Neutrophil (primary cell): Measurements from ENCODE around the gene ARHGDIG.

Experiments used
- H3K27ac ChIP-seq: fragments of 200-600 bp; sonication (generic); 2 replicates; pipeline ENCODE4 v1.5.1; 2016; ENCODE audit warnings: mild to moderate bottlenecking, moderate library complexity
- H3K27me3 ChIP-seq: fragments of 200-600 bp; sonication (generic); 2 replicates; pipeline ENCODE4 v1.6.0; 2016; ENCODE audit warnings: mild to moderate bottlenecking
- H3K36me3 ChIP-seq: fragments of 200-600 bp; sonication (generic); 2 replicates; pipeline ENCODE4 v1.5.1; 2017
- H3K4me1 ChIP-seq, 2 experiments: fragments of 200-600 bp in 1 of 2; sonication (generic) in 1 of 2; 1 replicate in 1 of 2; 2 replicates in 1 of 2; pipeline versions ENCODE4 v1.5.1 to v1.6.1; 2013 to 2016; ENCODE audit warnings: low read depth in 1 of 2, low read length in 1 of 2, mild to moderate bottlenecking in 1 of 2, moderate library complexity in 1 of 2; ENCODE audit not compliant: control insufficient read depth in 1 of 2, insufficient read depth in 1 of 2
- H3K4me3 ChIP-seq, 2 experiments: fragments of 200-600 bp in 1 of 2; sonication (generic) in 1 of 2; 1 replicate in 1 of 2; 2 replicates in 1 of 2; pipeline ENCODE4 v1.5.1; 2013 to 2016; ENCODE audit warnings: low read depth in 1 of 2, low read length in 1 of 2, mild to moderate bottlenecking in 1 of 2, moderate library complexity in 1 of 2
- H3K9me3 ChIP-seq: fragments of 200-600 bp; sonication (generic); 2 replicates; pipeline ENCODE4 v1.5.1; 2016
- TF ChIP-seq, protein P1 (sequence below): fragments of 200-600 bp; sonication (generic); IDR thresholded peaks from 2 replicates; pipeline ENCODE4 v1.5.1; 2016; ENCODE audit warnings: antibody characterized with exemption

The ARHGDIG gene

DNA sequence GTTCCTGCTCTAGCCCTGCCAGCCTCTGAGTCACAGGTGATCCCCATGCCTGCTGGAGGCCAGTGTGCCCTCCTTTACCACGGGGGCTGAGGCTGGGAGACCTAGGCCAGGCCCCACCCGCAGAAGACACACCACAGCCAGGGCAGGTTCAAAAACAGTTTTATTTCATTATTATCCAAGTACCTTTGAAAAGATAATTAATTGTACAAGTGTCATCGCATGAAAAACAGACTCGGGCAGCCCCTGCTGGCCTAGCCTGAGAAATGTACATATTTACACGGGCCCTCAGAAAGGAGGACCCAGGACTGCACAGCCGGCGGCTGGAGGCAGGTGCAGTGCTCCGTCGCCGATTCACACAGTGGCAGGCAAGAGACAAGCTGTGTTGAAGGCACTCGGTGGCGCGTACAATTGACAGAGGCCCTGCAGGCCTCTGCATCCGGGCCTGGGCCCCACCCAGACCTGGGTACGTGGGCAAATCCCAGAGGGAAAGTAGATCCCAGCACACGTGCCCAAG is 7.0 kb downstream of the ARHGDIG start:
- no peaks in the 10 kb centered on the region for H3K9me3 ChIP-seq
- no peak overlapping the region for H3K27ac ChIP-seq
- H3K27me3 ChIP-seq, result peaks cover 12% of the 10 kb centered on the region
- no peak overlapping the region for H3K4me3 ChIP-seq
- H3K36me3 ChIP-seq, result peaks cover 62% of the 10 kb centered on the region
- TF ChIP-seq, protein P1, sequence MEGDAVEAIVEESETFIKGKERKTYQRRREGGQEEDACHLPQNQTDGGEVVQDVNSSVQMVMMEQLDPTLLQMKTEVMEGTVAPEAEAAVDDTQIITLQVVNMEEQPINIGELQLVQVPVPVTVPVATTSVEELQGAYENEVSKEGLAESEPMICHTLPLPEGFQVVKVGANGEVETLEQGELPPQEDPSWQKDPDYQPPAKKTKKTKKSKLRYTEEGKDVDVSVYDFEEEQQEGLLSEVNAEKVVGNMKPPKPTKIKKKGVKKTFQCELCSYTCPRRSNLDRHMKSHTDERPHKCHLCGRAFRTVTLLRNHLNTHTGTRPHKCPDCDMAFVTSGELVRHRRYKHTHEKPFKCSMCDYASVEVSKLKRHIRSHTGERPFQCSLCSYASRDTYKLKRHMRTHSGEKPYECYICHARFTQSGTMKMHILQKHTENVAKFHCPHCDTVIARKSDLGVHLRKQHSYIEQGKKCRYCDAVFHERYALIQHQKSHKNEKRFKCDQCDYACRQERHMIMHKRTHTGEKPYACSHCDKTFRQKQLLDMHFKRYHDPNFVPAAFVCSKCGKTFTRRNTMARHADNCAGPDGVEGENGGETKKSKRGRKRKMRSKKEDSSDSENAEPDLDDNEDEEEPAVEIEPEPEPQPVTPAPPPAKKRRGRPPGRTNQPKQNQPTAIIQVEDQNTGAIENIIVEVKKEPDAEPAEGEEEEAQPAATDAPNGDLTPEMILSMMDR, result no peak
- H3K4me1 ChIP-seq, result no peaks in the 10 kb centered on the region

- TF ChIP-seq, protein P1, result no peak
- H3K4me3 ChIP-seq, result no peak overlapping the region
- no peaks in the 10 kb centered on the region for H3K9me3 ChIP-seq
- no peaks in the 10 kb centered on the region for H3K4me1 ChIP-seq
- no peak overlapping the region for H3K27ac ChIP-seq
- peaks cover 3% of the 10 kb centered on the region for H3K27me3 ChIP-seq
- peaks cover 71% of the 10 kb centered on the region for H3K36me3 ChIP-seq
Observed at GRCh38 chr16:287981-288920, 7.9 kb downstream of the ARHGDIG start.

DNA sequence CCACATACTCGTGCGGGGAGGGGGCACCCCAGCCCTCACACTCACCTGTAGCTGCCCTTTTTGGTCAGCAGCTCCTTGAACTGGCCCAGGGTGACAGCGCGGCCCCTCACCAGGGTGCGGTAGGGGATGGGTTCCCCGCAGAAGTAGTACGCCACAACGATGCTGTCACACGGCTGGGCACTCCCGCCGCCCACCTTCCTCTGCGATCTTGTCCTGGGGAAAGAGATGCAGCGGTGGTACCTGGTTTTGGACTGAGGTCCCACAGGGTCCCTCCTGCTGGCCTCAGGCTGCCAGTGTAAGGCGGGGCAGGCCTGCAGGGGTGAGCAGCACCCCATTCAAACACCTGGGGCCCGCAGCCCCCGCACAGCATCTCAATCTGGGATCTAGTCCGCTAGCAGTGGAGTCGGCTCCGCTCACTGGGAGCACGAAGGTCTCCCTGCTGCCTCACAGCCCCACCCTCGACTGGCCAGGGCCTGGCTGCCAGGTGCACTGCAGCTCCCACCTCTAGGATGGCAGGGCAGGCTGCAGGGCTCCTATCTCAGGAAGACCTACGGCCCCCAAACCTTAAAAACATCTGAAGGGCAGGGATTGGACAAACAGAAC is 9.1 kb downstream of the ARHGDIG start:
- H3K9me3 ChIP-seq, result no peaks in the 10 kb centered on the region
- TF ChIP-seq, protein P1, result no peak
- no peak overlapping the region for H3K27ac ChIP-seq
- H3K4me3 ChIP-seq, result no peak overlapping the region
- no peaks in the 10 kb centered on the region for H3K4me1 ChIP-seq
- H3K27me3 ChIP-seq, result no peaks in the 10 kb centered on the region
- peaks cover 80% of the 10 kb centered on the region for H3K36me3 ChIP-seq

DNA sequence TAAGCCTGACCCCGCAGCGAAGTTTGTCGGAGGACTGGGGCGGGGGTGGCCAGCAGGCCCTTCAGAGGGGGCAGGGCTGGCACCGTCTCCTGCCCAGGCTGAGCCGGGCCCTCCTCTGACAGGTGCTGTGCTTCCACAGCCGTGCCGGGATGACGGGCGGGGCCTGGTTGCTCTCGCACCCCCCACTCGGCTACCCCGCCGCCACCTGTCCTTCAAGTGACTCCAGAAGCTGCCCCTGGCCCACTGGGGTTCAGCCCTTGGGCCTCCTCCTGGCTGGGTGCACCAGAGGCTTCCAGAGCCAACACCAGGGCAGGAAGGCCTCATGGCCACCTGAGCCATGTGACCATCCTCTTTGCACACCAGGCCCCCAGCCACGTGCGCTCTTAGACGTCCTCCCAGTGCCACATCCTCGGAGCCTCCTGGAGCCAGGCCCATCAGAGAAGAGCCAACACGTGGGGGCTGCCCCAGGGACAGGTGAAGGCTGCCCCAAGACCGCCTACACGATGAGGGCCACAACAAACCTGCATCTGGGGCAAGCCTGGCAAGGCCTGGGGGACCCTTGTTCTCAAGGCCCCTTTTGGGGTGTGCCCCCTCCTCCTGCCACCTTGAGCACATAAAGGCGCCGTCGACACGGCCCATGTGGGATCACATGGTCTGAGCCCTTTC is 9.8 kb downstream of the ARHGDIG start:
- peaks cover 80% of the 10 kb centered on the region for H3K36me3 ChIP-seq
- no peak overlapping the region for H3K27ac ChIP-seq
- TF ChIP-seq, protein P1, result no peak
- H3K9me3 ChIP-seq, result no peaks in the 10 kb centered on the region
- no peaks in the 10 kb centered on the region for H3K27me3 ChIP-seq
- H3K4me1 ChIP-seq, result no peaks in the 10 kb centered on the region
- H3K4me3 ChIP-seq, result no peak overlapping the region

GRCh38 chr16:290681-291405 is 10.5 kb downstream of the ARHGDIG start:
- H3K36me3 ChIP-seq, result peaks cover 85% of the 10 kb centered on the region
- no peak overlapping the region for H3K4me3 ChIP-seq
- no peaks in the 10 kb centered on the region for H3K9me3 ChIP-seq
- no peaks in the 10 kb centered on the region for H3K4me1 ChIP-seq
- TF ChIP-seq, protein P1, result no peak
- H3K27ac ChIP-seq, result no peak overlapping the region
- no peaks in the 10 kb centered on the region for H3K27me3 ChIP-seq
